Heart left ventricle (tissue), 16 donors: ENCODE measurements around the gene NENF. TPM values are rescaled to one million over a fixed set of nuclear protein-coding genes. Genes with fewer than 3 reads are reported as not detected.
"Not testable (repeated sequence)": the region's sequence is repeated elsewhere in the genome, so short reads cannot be mapped to it uniquely, and the experiment has no call there.

Source experiments
- ATAC-seq, 4 donors: fragments of 200-7000 bp; cut with Tn5 transposase; one replicate each; pipeline ENCODE4 v1.9.1; 2020 to 2022; ENCODE audit warnings: moderate library complexity in 4 of 4, mild to moderate bottlenecking in 3 of 4, moderate number of reproducible peaks in 1 of 4
- DNase-seq, 5 donors: peaks; one replicate each; pipeline ENCODE4 v3.0.0-alpha.2; 2020
- H3K27ac ChIP-seq, 12 donors: fragments of 200-600 bp; sonication (generic) in 4 of 12; one replicate each; pipeline versions ENCODE4 v1.5.0 to v1.8.0; 2016 to 2022; ENCODE audit warnings: mild to moderate bottlenecking in 2 of 12
- H3K27me3 ChIP-seq, 9 donors: fragments of 200-600 bp; sonication (generic) in 2 of 9; one replicate each; pipeline versions ENCODE4 v1.5.1 to v1.8.0; 2016 to 2022; ENCODE audit warnings: mild to moderate bottlenecking in 3 of 9
- H3K36me3 ChIP-seq, 9 donors: fragments of 200-600 bp; sonication (generic) in 2 of 9; one replicate each; pipeline versions ENCODE4 v1.5.0 to v1.8.0; 2018 to 2022; ENCODE audit warnings: mild to moderate bottlenecking in 2 of 9
- H3K4me1 ChIP-seq, 12 donors: fragments of 200-600 bp; sonication (generic) in 4 of 12; one replicate each; pipeline versions ENCODE4 v1.5.0 to v1.8.0; 2016 to 2022; ENCODE audit warnings: mild to moderate bottlenecking in 3 of 12
- H3K4me3 ChIP-seq, 12 donors: fragments of 200-600 bp; sonication (generic) in 4 of 12; one replicate each; pipeline versions ENCODE4 v1.5.0 to v1.8.0; 2017 to 2022; ENCODE audit warnings: mild to moderate bottlenecking in 9 of 12, moderate library complexity in 4 of 12
- H3K9me3 ChIP-seq, 12 donors: fragments of 200-600 bp; sonication (generic) in 4 of 12; one replicate each; pipeline versions ENCODE4 v1.5.0 to v1.8.0; 2016 to 2022; ENCODE audit warnings: mild to moderate bottlenecking in 1 of 12
- CTCF ChIP-seq, 12 donors: fragments of 200-600 bp; sonication (generic) in 4 of 12; IDR thresholded peaks; one replicate each; pipeline versions ENCODE4 v1.5.0 to v1.8.0; 2018 to 2022; ENCODE audit warnings: antibody characterized with exemption in 12 of 12, mild to moderate bottlenecking in 5 of 12
- POLR2A ChIP-seq, 2 donors: fragments of 450-650 bp; IDR thresholded peaks; one replicate each; pipeline ENCODE4 v1.6.1; 2017; ENCODE audit warnings: antibody characterized with exemption in 2 of 2, mild to moderate bottlenecking in 2 of 2, moderate library complexity in 2 of 2
- WGBS, 4 donors: extraction: QIAGEN DNeasy Blood & Tissue Kit in 2 of 4; methylation state at CpG; one replicate each; pipeline versions ENCODE4 v1.1.5 to v1.1.7; 2013 to 2018; 5-methylcytosine and 5-hydroxymethylcytosine counted together
- intact Hi-C, 10 donors: fragments of 100-400 bp; cut with DNase I; formaldehyde crosslinking; loops; one replicate each; pipeline versions ENCODE4 v1.11.1 to v1.14.2; 2022
- long read RNA-seq, 3 donors: library from polyadenylated mRNA; unstranded; transcript quantifications; one replicate each; pipeline ENCODE4 v2.0.0, GENCODE V29; 2020 to 2021
- polyA plus RNA-seq, 2 donors: library from polyadenylated mRNA; stranded (reverse); fragments of 200-250 nt; gene quantifications; one replicate each; pipeline ENCODE4 v1.2.3, GENCODE V29; 2013
- total RNA-seq, 9 donors: library from RNA; depleted of rRNA in 2 of 9; stranded (reverse); fragments of >200 nt in 2 of 9; fragmentation: NEBNext Ultra II Directional in 3 of 9; extraction: Animal tissue kit (Norgen Biotek cat#: 25700) in 3 of 9; gene quantifications; one replicate each; pipeline versions ENCODE4 v1.1.0 to v1.2.4, GENCODE V29; 2016 to 2023
- donor health status: ischemic (EF 13 %, LVEDD 7.1; RV severe dilation, severe dysfunction).
- donor health status: healthy with polysubstance abuse.
- donor health status: DM: no; HTN: yes; CAD: no.
- donor health status: DM: no; HTN: no; CAD: no.
- donor health status: ischemic (EF 25% LVEDD 6.9; RV normal size, moderate dysfunction).
- donor health status: ischemic (EF 25% LVEDD 5.7; RV mildly dilated, moderate dysfunction).
- donor health status: healthy.
- donor health status: DM: yes; HTN: yes; CAD: no.
- donor health status: ischemic (EF 35%, LVEDD 5.7; RV mildly dilated, moderate dysfunction).
- donor health status: nonischemic (EF 11% LVEDD 7.7; RV severe dilation, severe dysfunction).
- donor health status: DM: yes; HTN: yes; CAD: no.
- donor health status: PGD.
- donor health status: ischemic (EF 29% LVEDD 5.4; RV normal size, mild dysfunction).
- donor health status: nonischemic (EF 23%, LVEDD 6.1; RV moderate dilation, normal function).

NENF gene
- 100 to 1,000 TPM in 7 of 9 donors, 10 to 100 TPM in 2; 84.2 to 174 (median 105) TPM for total RNA-seq
- polyA plus RNA-seq, result 100 to 1,000 TPM in 1 of 2 donors, 10 to 100 TPM in 1; 69.8 to 170 TPM
- long read RNA-seq, donor 1, transcript NENF-201 (4 exons, 949 nt), result major isoform, 176 of 208 reads
- long read RNA-seq, donor 1, transcript NENF-204 (3 exons, 845 nt), result minor isoform, 15 of 208 reads
- long read RNA-seq, donor 1, partial matches to known transcripts, result 14 of 208 reads
- long read RNA-seq, donor 1, other reads (novel, unspliced or antisense), result 3 of 208 reads
- long read RNA-seq, donor 2, partial matches to known transcripts, result 13 of 14 reads
- long read RNA-seq, donor 2, other reads (novel, unspliced or antisense), result 0 of 14 reads
- long read RNA-seq, donor 3, transcript NENF-201 (4 exons, 949 nt), result major isoform, 69 of 80 reads
- long read RNA-seq, donor 3, partial matches to known transcripts, result 7 of 80 reads
- long read RNA-seq, donor 3, other reads (novel, unspliced or antisense), result 1 of 80 reads

- TF ChIP-seq POLR2A (IDR thresholded peaks at IDR 0.05) (peak; percentile 8 to 76), CTCF (IDR thresholded peaks at IDR 0.05) (no peak)
- intact Hi-C loops, result no loop called here
- 1 to 2% (median 1%) methylated on average over 29 to 86 of the region's 86 CpGs for WGBS, 4 donors
- peak; percentile 88 to 93 (median 90) for DNase-seq
- peak within 1 kb of the TSS; percentile 62 to 100 (median 88) for H3K4me3 ChIP-seq
- H3K4me1 ChIP-seq, result peaks cover 0 to 30% (median 18%) of the 10 kb centered on the region in 12 donors
- no peaks in the 10 kb centered on the region for H3K27me3 ChIP-seq
- peaks cover 0 to 3% (median 0%) of the 10 kb centered on the region in 9 donors for H3K36me3 ChIP-seq
- ATAC-seq, result peak; percentile 97 to 100 (median 100)
- peak within 1 kb of the TSS; percentile 73 to 92 (median 86) for H3K27ac ChIP-seq
- no peaks in the 10 kb centered on the region for H3K9me3 ChIP-seq
Measured at GRCh38 chr1:212432661-212433576, at the start of gene NENF. TSS of gene NENF (plus strand) at chr1:212432920. CDS start at chr1:212432944, 24 bp downstream.

- TF ChIP-seq POLR2A (IDR thresholded peaks at IDR 0.05), result no peak
- no peak for TF ChIP-seq CTCF (IDR thresholded peaks at IDR 0.05)
- H3K9me3 ChIP-seq, result peaks cover 0 to 20% (median 0%) of the 10 kb centered on the region in 12 donors
- DNase-seq (no peak), ATAC-seq (peak in 1 of 4 donors; percentile 15)
- no peak overlapping the region for H3K27ac ChIP-seq
- no peak overlapping the region for H3K4me3 ChIP-seq
- no peaks in the 10 kb centered on the region for H3K27me3 ChIP-seq
- intact Hi-C loops, result no loop called here
- H3K4me1 ChIP-seq, result no peaks in the 10 kb centered on the region
- peaks cover 0 to 48% (median 13%) of the 10 kb centered on the region in 9 donors for H3K36me3 ChIP-seq
- 78 to 89% (median 82%) methylated on average over 1 of the region's 1 CpG for WGBS, 4 donors
Measured at GRCh38 chr1:212386029-212386428, 46.7 kb upstream of the NENF start.

GRCh38 chr1:212388985-212389716, 43.6 kb upstream of the NENF start:
- Histone ChIP-seq H3K27me3 (no peaks in the 10 kb centered on the region), H3K4me1 (no peaks in the 10 kb centered on the region), H3K4me3 (no peak overlapping the region), H3K9me3 (peaks cover 0 to 23% (median 0%) of the 10 kb centered on the region in 12 donors), H3K27ac (no peak overlapping the region), H3K36me3 (peaks cover 0 to 29% (median 7%) of the 10 kb centered on the region in 9 donors)
- no peak for ATAC-seq
- TF ChIP-seq POLR2A (IDR thresholded peaks at IDR 0.05) (no peak), CTCF (IDR thresholded peaks at IDR 0.05) (no peak)
- intact Hi-C loops, result no loop called here
- DNase-seq, result no peak
- WGBS, 4 donors, result 91 to 98% (median 97%) methylated on average over 1 of the region's 1 CpG

GRCh38 chr1:212395678-212396437, 36.9 kb upstream of the NENF start:
- H3K27me3 ChIP-seq, H3K4me1 ChIP-seq, DNase-seq, ATAC-seq, H3K36me3 ChIP-seq, H3K27ac ChIP-seq, H3K4me3 ChIP-seq, intact Hi-C loops: not testable (repeated sequence)
- H3K9me3 ChIP-seq, result peaks cover 0 to 30% (median 10%) of the 10 kb centered on the region in 12 donors
- WGBS, 4 donors, result 92 to 97% (median 95%) methylated on average over 5 to 6 of the region's 6 CpGs
